Esophagus squamous epithelium (tissue), 4 donors: ENCODE results near the gene RUNDC3A.

Source experiments
- POLR2A ChIP-seq, 4 donors: fragments of 450-650 bp; IDR thresholded peaks; one replicate each; pipeline ENCODE4 v1.6.1; 2017; ENCODE audit warnings: antibody characterized with exemption in 4 of 4, mild to moderate bottlenecking in 4 of 4, moderate library complexity in 3 of 4
- TF ChIP-seq, protein P1 (sequence below), 6 experiments: fragments of 450-650 bp in 4 of 6; fragments of 200-600 bp in 2 of 6; sonication (generic) in 2 of 6; IDR thresholded peaks; one replicate each; pipeline ENCODE4 v1.5.1; 2016 to 2019; ENCODE audit warnings: antibody characterized with exemption in 6 of 6, mild to moderate bottlenecking in 4 of 6, moderate library complexity in 4 of 6

DNA sequence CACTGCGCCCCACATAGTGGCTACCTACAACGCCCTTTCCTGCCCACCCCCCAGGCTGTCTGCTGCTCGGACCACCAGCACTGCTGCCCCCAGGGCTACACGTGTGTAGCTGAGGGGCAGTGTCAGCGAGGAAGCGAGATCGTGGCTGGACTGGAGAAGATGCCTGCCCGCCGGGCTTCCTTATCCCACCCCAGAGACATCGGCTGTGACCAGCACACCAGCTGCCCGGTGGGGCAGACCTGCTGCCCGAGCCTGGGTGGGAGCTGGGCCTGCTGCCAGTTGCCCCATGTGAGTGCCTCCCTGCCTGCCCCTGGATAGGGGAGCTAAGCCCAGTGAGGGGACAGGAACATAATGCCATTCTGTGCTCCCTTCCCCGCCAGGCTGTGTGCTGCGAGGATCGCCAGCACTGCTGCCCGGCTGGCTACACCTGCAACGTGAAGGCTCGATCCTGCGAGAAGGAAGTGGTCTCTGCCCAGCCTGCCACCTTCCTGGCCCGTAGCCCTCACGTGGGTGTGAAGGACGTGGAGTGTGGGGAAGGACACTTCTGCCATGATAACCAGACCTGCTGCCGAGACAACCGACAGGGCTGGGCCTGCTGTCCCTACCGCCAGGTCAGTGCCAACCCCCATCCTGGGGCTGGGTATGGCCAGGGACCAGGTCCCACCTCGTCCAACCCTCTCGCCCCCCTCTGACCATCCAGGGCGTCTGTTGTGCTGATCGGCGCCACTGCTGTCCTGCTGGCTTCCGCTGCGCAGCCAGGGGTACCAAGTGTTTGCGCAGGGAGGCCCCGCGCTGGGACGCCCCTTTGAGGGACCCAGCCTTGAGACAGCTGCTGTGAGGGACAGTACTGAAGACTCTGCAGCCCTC lies 43.8 kb downstream of the RUNDC3A start:
- TF ChIP-seq, protein P1, sequence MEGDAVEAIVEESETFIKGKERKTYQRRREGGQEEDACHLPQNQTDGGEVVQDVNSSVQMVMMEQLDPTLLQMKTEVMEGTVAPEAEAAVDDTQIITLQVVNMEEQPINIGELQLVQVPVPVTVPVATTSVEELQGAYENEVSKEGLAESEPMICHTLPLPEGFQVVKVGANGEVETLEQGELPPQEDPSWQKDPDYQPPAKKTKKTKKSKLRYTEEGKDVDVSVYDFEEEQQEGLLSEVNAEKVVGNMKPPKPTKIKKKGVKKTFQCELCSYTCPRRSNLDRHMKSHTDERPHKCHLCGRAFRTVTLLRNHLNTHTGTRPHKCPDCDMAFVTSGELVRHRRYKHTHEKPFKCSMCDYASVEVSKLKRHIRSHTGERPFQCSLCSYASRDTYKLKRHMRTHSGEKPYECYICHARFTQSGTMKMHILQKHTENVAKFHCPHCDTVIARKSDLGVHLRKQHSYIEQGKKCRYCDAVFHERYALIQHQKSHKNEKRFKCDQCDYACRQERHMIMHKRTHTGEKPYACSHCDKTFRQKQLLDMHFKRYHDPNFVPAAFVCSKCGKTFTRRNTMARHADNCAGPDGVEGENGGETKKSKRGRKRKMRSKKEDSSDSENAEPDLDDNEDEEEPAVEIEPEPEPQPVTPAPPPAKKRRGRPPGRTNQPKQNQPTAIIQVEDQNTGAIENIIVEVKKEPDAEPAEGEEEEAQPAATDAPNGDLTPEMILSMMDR (IDR thresholded peaks at IDR 0.05): no peak
- TF ChIP-seq POLR2A (IDR thresholded peaks at IDR 0.05): no peak
